GM18511 (cell line): ENCODE data around the gene SYCE3.
A peak's percentile ranks its signal among the peaks of the same experiment; 100 is the strongest.
"Not testable (repeated sequence)": the region's sequence is repeated elsewhere in the genome, so short reads cannot be mapped to it uniquely, and the experiment has no call there.

Experiments
- ATAC-seq: cut with Tn5 transposase; IDR thresholded peaks from one replicate; pipeline ENCODE4 v1.9.1; 2021; ENCODE audit warnings: mild to moderate bottlenecking, moderate library complexity; ENCODE audit not compliant: unreplicated experiment

SYCE3 gene, protein sequence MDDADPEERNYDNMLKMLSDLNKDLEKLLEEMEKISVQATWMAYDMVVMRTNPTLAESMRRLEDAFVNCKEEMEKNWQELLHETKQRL

GRCh38 chr22:50562523-50563412, at the start of gene SYCE3:
Gene SYCE3, minus strand, starts transcription at chr22:50562919. Its CDS starts 6,514 bp downstream, at chr22:50556405.
- peak; percentile 97 for ATAC-seq

- no peak for ATAC-seq
Observed at GRCh38 chr22:50612168-50612527, 49.4 kb upstream of the SYCE3 start.

GRCh38 chr22:50611341-50612060, 48.8 kb upstream of the SYCE3 start:
- ATAC-seq, result no peak

DNA sequence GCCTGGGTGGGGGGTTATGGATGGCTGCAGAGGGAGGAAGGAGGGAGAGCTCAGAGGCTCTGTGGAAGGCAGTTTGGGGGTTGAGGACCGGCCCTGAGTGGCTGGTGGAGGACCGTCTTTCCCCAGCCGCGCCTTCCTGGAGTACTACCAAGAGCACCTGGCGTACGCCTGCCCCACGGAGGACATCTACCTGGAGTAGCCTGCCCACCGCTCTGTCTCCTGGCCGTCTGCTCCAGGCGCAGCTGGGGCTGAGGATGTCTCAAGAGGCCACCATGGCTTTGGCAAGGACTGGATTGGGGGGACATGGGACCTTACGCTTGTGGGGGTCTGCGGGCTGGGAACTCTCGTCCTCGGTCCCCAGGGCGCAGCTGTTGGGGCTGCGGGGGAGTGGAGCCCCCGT, 47.9 kb upstream of the SYCE3 start:
- no peak for ATAC-seq

- no peak for ATAC-seq
Observed at GRCh38 chr22:50610041-50610451, 47.3 kb upstream of the SYCE3 start.

- no peak for ATAC-seq
Observed at GRCh38 chr22:50609599-50609998, 46.9 kb upstream of the SYCE3 start.

DNA sequence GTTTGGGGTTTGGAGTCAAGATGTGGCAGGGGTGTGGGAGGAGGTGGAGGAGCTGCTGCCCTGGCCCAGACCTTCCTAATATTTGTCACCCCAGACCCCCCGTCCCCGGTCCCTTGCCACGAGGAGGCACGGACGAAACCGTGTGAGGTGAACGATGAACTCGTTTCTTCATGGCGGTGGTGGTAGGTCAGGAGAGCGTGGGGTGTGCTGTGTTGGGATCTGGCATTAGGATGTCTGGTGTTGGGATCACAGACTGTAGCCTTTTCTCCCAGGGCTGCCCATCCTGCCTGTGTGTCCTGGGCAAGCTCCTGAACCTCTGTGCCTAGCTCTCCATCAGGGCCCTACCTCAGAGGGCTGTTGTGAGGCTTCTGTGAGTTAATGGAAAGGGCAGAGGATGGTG, 46.3 kb upstream of the SYCE3 start:
- no peak for ATAC-seq

- ATAC-seq, result not testable (repeated sequence)
Observed at GRCh38 chr22:50608058-50608840, 45.5 kb upstream of the SYCE3 start.

- ATAC-seq, result no peak
Observed at GRCh38 chr22:50607659-50608020, 44.9 kb upstream of the SYCE3 start.

DNA sequence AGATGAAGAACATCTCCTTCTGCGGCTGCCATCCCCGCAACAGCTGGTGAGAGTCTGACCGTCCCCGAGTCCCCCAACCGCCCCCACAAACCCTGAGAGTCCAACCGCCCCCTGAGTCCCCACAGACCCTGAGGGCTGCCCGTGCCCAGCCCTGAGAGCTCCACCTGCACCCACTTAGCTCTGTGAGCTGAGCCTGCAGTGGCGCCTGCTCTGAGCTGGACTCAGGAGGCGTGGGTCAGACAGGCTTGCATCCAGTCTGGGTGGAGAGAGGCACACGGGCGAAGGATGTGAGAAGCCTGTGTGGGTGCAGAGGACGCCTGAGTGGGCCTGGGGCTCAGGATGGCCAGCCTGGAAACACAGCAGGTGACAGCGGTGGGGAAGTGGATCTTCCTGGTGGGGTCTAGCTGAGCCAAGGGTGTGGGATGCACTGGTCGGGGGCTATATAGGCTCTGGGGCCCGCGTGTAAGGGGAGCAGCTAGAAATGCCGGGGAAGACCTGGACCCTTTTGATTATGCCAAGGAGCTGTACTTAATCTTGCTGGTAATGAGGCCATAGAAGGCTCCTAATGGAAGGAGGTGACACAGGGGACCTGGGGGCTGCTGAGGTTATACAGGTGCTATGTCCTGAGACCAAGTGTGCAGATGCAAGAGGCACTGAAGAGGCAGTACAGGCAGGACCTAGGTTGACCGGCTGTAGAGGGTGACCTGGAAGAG, 44.4 kb upstream of the SYCE3 start:
- no peak for ATAC-seq

DNA sequence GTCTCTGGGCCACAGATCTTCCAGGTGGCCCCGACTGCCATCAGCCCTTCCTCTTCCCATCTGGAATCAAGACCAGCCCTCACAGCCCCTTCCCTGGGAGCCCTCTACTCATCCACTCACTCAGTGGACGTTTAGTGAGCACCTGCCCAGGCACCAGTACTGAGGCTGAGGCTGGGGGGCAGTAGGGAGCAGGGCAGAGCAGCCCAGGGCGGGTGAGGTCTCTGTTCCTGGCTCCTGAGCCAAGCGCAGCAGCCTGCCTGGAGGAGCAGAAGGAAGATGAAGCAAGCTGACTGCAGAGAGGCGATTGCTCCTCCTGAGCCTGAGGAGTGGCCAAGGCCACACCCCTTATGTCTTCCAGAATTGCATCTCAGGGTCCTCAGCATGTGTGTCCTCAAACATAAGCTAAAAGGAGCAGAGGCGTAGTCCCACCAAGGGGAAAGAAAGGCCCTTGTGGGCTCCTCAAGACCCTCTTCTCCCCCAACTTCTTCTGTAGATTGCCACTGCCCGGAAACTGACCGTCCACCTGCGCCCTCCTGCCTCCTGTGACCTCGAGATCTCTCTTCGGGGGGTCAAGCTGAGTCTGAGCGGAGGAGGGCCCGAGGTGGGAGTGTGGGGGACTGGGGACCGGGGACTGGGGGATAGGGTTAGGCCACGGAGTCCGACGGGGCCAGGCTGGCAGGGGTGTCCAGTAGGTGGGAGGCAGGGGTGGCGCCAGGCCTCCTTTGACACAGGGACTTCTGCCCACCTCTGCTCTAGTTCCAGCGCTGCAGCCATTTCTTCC, 43.6 kb upstream of the SYCE3 start:
- ATAC-seq, result no peak

- ATAC-seq, result no peak
Observed at GRCh38 chr22:50605613-50606074, 42.9 kb upstream of the SYCE3 start.

GRCh38 chr22:50605002-50605612, 42.4 kb upstream of the SYCE3 start:
- ATAC-seq, result no peak

GRCh38 chr22:50604256-50605001, 41.7 kb upstream of the SYCE3 start:
- ATAC-seq, result no peak

GRCh38 chr22:50603511-50604255, 41.0 kb upstream of the SYCE3 start:
- ATAC-seq, result no peak

DNA sequence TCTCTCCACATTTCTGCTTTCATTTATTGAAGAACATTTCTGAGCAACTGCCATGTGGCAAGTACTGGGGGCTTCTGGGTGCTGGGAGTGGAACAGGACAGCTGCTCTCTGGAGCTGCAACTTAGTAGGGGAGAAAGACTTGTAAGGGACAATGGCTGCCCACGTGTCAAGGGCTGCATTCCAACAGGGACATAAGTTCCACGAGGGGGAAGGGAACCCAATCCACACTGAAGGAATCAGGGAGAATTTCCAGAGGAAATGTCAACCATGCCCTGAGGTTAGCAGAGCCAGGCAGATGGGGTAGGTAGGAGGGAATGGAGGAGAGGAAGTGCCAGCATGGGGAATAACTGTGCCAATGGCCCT, 39.6 kb upstream of the SYCE3 start:
- no peak for ATAC-seq

DNA sequence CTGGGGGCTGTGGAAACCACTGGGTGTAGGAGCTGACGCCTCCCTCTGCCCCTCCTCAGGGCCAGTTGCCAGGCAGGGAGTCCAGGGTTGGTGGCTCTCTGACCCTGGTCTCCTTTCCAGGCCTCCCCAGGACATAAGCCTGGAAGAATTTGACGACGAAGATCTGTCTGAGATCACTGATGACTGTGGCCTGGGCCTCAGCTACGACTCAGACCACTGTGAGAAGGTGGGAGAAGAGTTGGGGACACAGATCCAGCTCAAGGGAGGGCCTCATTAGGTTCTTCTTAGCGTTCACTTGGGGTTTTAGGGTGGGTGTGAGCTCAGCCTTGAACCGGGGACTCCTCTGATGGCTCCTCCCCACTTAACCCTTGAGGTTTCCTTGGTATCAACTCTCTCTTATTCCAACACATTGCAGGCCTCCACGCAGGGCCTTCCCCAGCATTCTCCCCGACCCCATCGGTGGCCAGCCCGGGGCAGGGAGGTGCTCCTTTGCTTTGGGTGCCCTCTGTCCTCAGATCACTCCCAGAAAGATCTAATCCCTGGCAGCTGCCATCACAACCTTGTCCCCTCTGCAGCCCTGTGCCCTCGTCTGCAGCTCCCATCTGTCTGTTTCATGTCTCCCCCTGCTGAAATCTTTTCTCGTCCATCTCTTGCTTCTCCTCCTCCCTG, 39.1 kb upstream of the SYCE3 start:
- ATAC-seq, result no peak
